DMS114 treated with DMSO at 0.1 percent for 48 hours (cell line): ENCODE measurements around the gene DOCK3.

Experiments
- DNase-seq: peaks from one replicate; lab custom pipeline; 2025; ENCODE audit not compliant: unreplicated experiment; lab: John Stamatoyannopoulos, UW

Gene DOCK3

GRCh38 chr3:50674349-50675178 lies at the start of gene DOCK3:
Gene DOCK3, plus strand, starts transcription at chr3:50674927. Its CDS starts 337 bp downstream, at chr3:50675264.
- no peak for DNase-seq

GRCh38 chr3:50625231-50626182 lies 49.2 kb upstream of the DOCK3 start:
- DNase-seq, result no peak

DNA sequence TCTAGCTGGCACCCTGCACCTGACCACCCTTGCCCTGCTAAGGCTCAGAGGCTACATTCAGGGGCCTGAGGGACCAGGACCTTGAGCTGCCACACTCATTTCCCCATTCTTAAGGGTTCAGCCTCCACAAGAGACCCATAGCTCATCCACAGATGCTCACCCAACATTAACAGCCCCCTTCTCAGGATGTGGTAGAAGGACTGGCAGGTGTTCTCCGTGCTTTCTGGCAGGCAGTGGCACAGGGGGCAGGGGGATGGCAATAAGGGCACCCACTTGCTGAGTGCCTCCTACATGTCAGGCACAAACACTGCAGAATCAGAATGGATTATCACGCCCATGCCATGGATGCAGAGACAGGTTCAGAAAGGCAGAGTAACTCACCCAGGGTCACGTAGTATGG lies 48.3 kb upstream of the DOCK3 start:
- no peak for DNase-seq

- no peak for DNase-seq
Measured at GRCh38 chr3:50627407-50628051, 47.2 kb upstream of the DOCK3 start.

DNA sequence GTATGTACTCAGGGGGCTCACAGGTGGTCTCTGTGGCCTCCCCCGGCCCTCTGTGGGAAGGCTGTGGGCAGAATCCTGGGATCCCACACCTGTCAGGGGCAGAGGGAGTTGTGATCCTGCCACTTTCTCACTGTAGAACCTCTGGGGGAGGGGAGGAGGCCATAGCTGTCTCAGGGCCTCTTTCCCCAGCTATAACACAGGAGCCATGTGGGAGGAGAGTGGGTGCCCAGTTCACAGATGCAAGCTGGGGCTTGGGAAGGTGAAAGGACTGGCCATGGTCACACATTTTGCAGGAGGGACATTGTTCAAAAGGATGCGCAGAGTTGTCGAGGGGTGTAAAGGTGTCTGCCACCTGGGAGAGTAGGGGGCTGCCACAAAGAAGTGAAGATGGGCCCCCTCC lies 46.1 kb upstream of the DOCK3 start:
- DNase-seq, result no peak

DNA sequence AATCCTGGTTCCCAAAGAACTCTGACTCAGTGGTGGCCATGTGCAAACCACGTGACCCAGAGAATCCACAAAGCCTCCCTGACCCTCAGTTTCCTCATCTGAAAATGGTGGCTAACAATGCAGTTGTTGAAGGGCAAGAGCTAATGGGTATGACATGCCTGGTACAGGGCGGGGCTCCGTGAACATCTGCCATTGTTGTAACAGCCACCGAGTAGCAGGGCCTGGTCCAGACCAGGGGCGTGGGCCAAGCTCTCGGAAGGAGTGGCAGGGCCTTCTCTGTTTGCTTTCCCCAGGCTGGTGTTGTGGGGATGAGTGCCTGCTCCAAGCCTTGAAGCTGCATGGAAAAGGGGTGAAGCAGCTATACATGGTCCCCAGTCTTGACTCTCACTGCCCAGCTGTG lies 44.3 kb upstream of the DOCK3 start:
- no peak for DNase-seq

DNA sequence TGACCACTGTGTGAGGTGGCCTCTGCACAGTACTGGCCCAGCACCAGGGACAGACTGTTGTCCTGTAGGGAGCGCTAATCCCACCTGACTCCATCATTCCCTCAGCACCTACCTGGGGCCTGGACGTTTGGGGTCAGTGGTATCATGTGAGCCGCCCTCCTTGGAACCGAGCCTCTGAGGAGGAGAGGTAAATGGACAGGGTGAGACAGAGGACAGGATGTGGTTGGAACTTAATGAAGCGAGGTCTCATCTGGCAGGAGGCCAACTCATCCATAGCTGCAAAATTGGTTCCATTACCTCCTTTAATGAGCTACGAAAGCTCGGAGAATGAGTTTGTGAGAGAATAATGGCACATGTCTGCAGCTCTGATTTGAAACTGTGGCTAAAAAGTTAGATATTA lies 43.9 kb upstream of the DOCK3 start:
- no peak for DNase-seq

GRCh38 chr3:50632450-50632849 lies 42.3 kb upstream of the DOCK3 start:
- no peak for DNase-seq

DNA sequence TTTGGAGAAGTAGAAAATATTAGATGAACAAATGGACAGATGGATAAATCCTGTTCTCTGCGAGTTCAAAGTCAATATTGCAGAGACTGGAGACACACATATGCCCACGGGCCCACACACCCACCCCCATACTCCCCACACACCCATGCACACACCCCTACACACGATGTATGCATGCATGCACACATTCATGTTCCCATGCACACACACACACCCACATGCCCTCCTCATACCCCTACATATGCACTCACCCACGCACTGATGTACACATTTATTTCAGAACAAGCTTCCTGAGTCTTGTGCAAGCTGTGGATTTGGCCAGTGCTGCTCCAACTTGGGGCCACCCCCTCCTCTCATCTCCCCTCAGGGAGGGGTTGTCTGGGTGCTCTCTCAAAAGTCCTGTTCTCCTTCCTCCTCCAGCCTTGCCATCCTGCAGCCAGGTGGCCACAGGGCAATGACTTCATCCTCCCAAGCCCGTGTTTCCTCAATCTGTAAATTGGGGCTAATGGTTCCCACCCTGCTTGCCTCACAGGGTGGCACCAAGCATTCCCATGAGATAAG lies 41.4 kb upstream of the DOCK3 start:
- DNase-seq, result no peak

DNA sequence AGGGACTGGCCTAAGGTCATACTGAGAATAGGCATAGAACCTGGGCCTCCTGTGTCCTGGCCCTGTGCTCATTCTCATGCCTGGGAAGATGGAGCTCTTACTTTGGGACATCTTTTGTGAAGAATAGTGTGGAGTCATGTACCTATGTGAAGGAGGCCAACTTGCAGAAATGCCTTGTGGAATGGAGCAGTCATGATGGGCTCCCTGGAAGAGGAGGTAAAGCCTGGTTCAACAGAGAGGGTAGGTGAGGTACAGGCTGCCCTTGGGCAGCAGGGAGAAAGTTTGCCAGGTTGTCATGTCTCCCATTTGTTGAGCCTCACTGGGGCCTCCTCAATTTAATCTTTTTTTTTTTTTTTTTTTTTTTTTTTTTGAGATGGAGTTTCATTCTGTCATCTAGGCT lies 39.7 kb upstream of the DOCK3 start:
- no peak for DNase-seq

- no peak for DNase-seq
Measured at GRCh38 chr3:50637011-50637410, 37.7 kb upstream of the DOCK3 start.

DNA sequence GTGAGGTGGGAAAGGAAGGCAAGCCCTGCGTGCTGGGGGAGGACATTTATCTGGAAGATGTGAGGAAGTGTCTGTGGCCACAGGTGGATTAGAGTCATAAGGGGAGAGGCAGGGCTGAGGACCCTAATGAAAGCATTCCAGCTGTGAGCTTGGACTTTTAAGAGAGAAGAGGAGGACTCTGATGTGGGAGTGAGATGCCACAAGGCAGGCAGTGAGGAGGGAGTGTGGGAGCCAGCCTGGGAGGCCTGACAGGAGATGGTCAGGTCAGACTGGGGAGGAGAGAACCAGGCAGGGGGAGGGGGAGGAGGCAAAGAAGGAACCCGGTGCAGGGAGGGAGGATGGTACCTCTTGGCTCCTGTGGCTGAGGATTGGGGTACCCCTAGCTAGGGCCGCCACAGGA lies 36.8 kb upstream of the DOCK3 start:
- no peak for DNase-seq

- DNase-seq, result no peak
Measured at GRCh38 chr3:50639055-50639494, 35.7 kb upstream of the DOCK3 start.

DNA sequence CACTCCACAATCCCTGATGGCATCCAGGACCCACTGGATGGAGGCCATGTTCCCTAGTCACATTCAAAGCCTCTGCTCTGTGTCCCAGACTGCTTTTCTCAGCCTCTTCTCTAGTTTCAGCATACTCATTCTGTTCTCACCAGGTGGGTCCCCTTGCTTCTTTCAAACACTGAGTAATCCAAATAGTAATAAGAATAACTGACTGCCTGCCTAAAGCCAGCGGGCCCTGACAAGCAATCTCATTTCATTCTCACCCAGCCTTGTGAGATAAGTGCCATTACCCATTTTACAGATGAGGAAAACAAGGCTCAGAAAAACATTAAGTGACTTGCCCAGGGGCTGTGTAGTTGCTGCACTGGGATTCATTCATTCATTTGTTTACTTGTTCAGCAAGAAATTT lies 32.3 kb upstream of the DOCK3 start:
- DNase-seq, result no peak

DNA sequence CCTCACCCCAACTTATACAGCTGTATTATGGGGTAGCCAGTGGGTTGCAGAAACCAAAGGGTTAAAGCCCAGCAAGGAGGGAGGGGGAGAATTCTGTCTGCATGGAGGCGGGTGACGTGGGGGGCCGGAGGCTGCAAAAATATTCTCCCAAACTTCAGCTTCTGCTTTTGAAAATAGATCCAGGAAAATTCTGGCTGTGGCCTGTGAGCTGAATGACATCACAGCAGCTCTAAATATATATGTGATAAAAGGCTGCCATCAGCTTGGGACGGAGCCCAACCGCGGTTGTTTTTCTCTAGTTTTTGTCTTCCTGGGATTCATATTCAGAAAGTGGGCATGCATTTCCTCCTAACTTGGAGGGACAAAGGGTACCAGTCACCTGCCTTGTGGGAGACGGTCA lies 30.2 kb upstream of the DOCK3 start:
- no peak for DNase-seq

DNA sequence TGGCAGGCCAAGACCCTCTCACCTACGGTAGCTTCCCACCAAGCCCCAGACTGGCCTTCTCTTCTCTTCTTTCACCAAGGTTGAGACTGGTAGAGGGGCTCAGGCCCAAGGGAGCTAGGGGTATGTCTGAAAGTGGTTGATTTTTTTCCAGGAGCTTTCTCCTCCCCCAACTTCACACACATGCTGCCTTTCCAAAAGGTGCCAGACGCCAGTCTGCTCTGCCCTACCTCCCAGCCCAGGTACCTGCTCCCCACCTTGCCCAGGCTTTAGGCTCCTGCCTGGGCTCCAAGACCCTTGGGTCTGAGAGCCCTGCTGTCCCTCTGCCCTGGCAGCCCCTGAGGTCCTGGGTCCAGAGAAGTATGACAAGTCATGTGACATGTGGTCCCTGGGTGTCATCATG lies 29.3 kb upstream of the DOCK3 start:
- no peak for DNase-seq

DNA sequence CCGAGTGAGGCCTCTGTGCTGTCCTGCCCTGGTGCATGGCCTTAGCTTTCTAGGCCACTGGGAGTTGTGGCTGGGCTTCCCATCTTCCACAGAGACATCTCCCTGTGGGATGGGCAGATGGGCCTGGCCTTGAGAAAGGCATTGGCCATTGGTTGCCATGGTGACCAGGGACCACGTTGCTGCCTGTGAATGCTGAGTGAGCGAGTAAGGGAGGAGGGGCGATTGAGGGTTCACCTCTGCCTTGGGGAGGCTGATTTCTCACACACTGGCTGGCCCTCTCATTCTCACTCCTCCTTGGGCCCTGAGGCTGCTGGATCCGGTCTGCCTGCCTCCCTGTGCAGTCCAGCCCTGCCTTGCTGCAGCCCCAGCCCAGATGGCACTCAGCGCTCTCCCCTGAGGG lies 26.4 kb upstream of the DOCK3 start:
- no peak for DNase-seq

GRCh38 chr3:50648944-50649343 lies 25.8 kb upstream of the DOCK3 start:
- no peak for DNase-seq

GRCh38 chr3:50649451-50649931 lies 25.2 kb upstream of the DOCK3 start:
- DNase-seq, result no peak

DNA sequence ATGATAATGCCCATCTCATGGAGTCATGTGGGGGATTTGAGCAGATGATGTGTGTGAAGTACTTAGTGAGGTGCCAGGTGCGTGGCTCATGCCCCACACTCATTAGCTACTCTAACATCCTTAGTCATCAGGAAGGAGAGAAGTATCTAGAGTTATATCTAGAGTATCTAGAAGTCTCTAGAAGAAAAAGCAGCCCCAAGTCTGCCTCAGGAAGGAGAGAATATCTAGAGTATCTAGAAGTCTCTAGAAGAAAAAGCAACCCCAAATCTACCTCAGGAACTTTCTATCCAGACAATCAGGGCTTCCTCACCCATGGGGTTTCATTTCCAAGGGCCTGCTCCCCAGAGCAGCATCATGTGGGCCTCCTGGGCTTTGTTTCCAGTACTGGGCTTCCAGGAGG lies 24.7 kb upstream of the DOCK3 start:
- DNase-seq, result no peak

DNA sequence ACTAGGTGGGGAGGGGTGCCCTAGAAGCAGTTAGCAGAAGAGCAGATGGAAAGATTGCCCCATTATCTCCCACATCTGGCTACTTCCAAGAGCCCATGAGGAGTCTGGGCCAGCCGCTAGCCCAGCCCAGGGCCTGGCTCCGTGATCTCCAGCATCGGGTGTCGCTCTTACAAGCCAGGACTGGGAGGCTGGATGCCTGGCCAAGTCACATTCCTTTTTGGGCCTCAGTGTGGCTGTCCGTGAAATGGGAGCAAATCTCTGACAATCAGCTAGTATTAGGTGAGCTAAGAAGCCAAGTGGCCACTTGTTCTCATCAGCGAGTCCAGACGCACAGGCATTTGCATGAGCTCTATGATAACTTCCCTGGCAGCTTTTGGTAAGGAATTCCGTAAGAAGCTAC lies 23.3 kb upstream of the DOCK3 start:
- no peak for DNase-seq
